Measurements from ENCODE around the gene ATP2A3.

ATP2A3 gene

DNA sequence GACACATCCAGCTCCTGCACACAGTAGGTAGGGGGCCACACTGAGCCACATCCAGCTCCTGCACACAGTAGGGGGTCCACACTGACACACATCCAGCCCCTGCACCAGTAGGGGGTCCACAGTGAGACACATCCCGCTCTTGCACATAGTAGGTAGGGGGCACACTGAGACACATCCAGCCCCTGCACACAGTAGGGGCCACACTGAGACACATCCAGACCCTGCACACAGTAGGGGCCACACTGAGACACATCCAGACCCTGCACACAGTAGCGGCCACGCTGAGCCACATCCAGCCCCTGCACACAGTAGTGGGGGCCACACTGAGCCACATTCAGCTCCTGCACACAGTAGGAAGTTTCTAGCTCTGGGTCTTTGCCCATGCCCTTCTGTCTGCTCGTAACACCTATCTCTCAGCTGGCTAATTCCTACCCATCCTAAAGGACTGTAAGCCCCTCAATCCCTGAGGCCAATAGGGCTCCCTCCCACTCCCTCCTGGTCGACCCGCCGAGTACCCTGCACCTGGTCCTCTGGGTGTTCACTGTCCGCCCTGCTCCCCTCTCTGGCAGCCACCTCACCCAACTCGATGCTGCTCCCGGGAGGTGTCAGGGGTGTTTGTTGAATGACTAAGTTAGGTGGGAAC lies 9.4 kb upstream of the ATP2A3 start:
- DNase-seq (ENCODE audit: low read depth, low spot score): no peak

DNA sequence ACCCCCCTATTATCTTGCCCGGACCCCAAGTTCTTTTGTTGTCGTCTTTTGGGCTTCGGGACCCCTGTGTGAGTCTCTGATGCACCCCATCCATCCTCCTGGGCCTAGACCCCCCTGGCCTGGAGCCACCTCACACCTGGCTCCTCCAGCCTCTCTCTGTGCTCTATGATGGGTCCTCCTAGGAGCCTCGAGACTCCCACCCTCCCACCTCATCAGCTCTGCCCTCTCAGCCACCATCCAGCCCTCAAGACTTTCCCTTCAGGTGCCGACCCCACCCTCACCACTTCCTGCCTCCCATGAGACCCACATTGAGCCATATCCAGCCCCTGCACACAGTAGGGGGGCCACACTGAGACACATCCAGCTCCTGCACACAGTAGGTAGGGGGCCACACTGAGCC lies 8.7 kb upstream of the ATP2A3 start:
- no peak for DNase-seq (ENCODE audit: low read depth, low spot score)

DNA sequence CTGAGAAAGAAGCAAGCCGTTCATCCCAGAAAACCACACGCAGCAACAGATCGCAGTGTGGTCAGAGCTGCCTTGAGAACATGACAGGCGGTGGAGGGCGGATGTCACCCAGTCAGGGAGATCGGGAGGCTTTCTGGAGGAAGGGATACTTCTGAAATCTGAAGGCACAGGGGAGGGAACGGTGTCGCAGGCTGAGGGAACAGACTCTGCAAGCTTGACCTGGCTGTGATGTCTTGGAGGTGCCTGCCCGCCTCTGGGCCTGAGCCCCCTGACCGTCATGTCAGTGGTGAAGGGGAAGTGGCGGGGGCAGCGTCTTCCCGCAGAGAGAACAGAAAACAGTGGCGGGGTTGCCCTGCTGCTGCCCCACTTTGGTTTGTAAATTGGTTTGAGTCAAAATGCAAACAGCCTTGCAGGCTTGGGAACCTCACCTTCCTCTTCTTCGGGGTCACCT lies 8.1 kb upstream of the ATP2A3 start:
- no peak for DNase-seq (ENCODE audit: low read depth, low spot score)

DNA sequence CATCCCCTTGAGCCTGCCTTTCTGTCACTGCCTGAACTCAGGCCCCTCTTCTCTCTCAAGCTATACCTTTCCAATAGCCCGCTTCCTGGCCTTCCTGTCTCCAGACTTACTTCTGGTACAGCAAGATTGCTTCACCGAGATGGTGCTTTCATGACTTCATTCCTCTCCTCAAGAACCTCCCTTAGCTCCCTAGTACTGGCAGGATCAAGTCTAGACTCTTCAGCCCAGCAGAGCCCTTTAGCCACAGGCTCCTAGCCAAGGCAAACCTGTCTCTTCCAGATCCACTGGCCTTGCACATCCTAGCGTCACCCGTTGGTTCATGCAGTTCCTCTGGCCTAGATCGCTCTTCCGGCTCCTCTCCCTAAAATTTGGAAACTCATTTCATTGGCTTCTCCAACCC lies 6.4 kb upstream of the ATP2A3 start:
- no peak for DNase-seq (ENCODE audit: low read depth, low spot score)

DNA sequence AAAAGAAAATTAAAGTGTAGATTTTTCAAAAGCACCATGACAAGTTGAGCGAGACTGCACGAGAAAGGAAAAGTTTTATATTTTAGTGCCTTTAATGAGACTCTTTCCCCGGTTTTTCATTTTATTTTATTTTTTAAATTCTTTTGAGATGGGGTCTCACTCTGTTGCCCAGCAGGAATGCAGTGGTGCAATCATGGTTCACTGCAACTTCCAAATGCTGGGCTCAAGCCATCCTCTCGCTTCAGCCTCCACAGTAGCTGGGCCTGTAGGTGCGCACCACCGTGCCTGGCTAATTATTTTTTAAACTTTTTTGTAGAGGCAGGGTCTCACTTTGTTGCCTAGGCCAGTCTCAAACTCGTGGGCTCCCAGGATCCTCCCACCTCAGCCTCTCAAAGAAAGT lies 5.7 kb upstream of the ATP2A3 start:
- no peak for DNase-seq (ENCODE audit: low read depth, low spot score)

DNA sequence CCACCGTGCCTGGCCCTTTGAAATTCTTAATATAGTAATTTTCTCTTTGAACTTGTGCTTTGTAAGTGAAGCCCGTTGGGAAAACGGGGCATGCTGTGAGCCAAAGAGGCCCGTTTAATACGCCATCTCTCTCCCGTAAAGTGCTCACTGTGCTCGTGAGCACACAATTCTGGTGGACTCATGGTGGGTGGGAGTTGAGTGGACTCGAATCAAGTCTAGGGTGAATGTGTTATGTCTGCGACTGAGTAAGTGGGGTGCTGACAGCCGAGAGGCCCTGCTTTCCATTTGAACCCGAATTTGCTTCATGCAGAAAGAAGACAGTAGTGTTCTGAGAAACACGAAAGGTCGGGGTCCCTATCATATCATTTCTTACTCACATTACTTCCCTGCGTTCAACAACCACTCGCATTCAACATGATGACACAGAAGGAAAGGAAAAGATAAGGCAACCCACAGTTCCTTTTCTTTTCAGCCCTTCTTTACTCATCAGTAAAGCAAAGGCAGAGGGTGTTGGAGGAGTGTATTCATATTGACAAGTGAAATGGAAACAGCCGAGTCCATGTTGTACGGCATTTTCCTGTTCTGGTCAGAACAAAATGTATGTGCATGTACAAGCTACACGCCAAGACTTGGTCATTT lies 4.8 kb upstream of the ATP2A3 start:
- DNase-seq (ENCODE audit: low read depth, low spot score): no peak

DNA sequence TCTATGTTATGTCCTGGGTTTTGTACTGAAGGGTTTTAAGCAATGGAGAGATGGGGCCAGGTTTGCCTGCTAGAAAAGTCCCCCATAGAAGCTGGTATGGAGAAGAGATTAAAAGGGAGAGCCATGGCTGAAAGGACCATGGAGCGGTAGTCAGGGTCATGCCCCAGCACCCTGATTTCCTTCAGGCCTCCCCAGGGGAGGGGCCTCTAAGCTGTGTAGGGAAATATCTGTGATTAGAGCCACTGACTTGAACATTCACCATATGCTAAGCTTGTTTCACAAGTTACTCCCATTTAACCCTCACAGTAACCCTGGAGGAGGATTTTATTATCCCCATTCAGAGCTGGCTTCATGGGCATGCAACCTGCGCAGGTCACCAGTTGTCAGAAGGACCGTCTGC lies 3.8 kb upstream of the ATP2A3 start:
- no peak for DNase-seq (ENCODE audit: low read depth, low spot score)

DNA sequence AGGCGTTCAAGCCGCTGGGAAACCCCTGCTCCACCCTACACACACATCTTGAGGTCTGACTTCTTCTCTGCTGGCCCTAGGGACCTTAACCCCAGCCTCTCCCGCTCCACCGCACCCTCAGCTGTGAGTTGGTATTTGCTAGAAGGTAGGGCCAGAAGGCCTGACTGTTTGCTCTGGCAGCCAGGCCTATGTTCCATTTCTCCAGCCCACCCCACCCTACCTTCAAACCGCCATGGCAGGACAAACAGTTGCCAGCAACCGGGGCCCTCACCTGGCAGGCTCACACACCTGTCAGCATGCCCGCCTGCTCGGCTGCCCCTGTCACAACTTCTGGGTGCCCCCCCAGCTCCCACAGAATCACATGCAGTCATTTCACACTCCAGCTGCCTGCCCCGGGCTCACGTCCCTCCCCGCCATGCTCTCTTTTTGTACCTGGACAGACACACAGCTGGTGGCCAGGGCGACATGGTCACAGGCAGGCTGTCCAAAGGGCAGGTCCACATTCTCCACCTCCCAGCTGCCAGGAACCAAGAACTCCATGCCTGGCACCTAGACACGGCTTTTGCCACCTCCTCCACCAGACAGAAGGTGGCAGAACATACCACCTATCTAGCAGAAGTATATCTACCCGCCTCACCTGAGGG lies 2.6 kb upstream of the ATP2A3 start:
- no peak for DNase-seq (ENCODE audit: low read depth, low spot score)

DNA sequence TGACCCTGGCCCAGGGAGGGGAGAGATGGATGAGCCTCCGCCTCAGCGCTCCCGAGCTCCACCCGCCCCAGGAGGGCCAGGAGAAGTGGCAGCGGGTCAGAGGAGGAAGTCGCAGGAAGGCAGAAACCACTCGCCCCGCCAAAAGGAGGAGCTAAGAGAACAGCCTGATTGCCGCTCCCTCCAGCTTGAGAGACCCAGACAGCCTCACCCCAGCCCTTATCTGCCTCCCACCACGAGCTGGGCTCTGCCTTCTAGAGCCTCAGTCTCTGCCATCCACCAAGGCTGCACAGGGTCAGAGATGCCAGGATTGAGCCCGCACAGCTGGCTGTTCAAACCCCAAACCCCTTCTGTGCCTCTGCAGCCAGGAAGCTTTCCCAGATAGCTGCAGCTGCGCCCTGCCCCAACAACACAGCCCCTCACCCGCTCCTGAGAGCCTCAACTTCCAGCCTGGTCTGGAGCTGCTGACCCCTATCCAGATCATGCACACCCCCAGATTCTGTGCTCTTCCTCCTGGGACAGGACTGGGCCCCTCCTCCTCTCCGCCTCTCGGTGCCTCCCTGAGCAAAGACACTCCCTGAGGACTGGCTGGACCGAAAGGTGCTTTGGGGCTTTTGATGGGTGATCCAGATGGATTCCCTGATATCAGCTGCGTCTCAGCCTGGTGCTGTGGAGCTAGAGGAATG lies 1.0 kb upstream of the ATP2A3 start:
- no peak for DNase-seq (ENCODE audit: low read depth, low spot score)

DNA sequence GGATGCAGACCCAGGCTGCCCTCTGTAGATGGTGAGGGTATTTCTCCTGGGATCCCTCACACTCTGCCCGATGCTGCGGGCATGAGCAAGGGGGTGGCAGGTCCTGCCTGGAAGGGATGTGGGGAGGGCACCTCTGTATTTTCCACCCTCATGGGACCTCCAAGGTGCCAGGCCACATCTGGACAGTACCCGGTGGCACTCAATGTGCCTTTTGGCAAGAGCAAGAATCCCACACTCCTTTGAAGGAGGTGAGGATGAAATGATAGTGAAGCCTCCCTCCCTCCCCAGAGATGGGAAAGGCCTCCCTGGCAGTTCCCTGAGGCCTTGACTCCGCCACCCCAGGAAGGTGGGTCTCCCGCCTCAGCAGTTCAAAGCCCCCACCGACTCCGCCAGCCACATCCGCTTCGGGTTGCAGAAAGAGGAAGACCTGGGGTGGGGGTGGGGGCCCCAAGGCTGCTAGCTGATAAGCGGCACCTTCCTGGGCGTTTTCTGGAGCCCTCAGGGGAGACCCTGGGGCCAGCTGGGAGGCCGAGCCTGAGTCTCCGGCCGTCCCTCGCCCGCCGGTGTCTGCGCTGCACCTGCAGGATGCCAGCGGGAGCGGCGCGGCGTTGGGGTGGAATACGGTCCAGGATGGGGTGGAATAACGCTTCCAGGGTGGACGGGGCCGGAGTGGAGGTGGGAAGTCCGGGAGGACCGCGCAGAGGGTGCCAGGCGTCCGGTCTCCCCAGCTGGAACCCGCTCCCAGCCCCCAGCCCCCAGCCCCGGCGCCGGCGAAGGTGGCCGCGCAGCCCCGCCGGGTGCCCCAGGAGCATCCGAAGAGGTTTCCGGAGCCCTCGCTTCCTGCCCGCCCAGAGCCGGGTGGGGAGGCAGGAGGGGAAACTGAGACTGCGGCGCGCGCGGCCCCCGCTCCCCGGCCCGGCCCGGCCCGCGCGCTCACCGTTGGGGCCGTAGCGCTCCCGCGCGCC lies 718 bp downstream of the ATP2A3 start:
- no peak for DNase-seq (ENCODE audit: low read depth, low spot score)

DNA sequence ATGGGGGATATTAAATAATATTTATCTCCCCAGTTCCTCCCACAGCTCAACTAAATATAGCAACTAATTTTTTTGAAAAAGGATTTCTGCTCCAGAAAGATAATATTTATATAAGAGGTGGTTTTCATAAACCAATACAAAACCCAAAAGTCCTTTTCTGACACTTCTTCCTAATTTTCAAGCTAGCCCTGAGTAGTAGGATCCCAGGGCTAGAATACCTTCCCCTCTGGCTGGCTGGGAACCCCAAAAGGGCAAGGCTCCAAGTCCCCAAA lies 1.3 kb downstream of the ATP2A3 start:
- DNase-seq (ENCODE audit: low read depth, low spot score): no peak

DNA sequence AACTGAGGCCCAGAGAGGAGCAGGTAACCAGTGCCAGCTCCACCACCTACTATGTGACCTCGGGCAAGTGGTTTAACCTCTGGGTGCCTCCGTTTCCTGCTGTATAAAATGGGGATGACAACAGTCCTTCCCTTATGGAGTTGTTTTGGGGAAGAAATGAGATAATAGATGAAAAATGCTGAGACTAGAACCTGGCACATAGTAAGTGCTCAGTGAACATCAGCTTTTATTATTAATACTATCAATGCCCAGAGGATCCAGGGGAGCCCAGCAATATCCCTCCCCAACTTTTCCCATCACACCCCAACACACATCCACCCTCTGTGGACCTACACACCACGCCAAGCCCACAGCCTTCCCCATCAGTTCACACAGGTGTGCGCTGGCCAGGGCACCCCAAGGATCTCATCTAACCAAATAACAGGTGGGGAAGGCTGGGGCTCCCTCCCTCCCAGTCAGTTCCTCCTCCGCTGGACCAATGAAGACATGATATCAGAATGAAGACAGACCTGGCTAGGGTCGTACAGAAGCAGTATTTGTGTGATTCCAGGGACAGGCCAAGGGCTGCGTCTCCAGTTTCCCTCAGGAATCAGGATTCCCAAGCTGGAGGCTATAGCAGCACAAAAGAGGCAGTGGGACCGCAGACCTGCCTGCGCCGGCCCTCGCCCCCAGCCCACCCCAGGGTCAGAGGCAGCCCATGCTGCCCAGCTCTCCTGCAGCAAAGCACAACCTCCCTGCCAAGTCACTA lies 1.8 kb downstream of the ATP2A3 start:
- DNase-seq (ENCODE audit: low read depth, low spot score): no peak

DNA sequence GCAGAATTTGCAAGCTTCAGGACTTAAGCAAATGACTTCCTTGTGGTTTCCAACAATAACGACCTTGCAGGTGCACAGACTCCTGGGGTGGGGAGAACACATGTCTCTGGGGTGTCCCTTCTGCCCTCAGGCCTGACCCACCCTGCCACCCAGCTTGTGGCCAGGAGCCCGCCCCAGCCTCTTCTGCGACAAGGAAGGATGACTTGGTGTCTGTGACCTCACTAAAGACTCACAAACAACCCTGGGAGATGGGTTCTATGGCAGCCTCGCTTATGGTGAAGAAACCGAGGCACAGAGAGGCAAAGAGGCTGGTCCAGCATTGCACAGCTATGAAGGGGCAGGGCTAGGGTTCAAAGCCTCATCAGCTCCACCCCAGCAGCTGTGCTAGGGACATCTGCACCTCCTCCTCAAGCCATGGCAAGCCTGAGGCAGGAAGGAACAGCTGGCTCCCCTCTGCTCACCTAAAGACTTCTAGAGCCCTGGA lies 2.6 kb downstream of the ATP2A3 start:
- no peak for DNase-seq (ENCODE audit: low read depth, low spot score)

DNA sequence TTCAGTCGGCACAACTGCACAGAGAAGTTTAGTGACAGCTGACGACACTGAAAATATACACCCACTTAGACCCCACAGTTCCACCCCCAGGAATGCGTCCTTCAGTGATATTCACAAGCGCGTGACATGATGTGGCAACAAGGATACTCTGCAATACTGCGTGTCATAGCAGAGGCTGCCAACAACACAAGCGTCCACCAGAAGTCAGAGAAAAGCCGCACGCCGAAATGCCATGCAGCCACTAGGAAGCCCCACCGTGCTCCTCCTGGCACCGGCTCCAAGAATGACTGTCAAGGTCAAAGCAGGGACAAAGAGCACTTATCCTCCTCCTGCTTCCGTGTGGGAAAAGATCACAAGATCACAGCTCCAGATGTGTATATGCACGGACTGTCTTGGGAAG lies 3.5 kb downstream of the ATP2A3 start:
- no peak for DNase-seq (ENCODE audit: low read depth, low spot score)

DNA sequence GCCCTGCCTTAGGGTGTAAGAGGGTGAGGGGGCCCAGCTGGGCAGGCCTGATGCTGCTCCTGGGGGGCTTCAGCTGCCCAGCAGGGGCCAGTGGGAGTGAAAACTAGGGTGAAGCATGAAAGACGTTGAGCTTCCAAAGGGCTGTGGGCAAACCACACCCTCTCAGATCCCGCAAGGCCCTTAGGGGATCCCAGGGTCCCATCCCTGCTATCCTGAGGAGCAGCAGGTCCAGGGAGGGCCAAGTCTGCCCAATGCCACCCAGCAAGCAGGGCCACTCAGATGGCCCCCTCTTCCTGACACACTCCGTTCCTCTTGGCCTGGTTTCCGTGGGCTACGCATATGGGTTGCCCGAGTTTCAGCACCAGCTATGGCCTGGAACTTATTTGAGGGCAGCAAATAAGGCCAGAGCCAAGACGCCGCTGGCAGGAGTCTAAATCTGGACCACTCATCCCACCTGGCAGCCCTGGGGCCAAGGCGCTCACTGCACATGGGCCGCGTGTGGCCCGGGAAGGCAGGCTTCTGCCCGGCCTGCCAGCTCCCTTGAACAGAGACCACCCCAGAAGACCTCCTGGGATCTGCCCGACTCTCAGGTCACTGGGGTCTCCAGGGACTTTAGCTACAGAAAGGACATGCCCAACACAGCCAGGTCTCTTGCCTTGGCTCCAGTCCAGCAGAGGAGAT lies 4.2 kb downstream of the ATP2A3 start:
- DNase-seq (ENCODE audit: low read depth, low spot score): no peak

DNA sequence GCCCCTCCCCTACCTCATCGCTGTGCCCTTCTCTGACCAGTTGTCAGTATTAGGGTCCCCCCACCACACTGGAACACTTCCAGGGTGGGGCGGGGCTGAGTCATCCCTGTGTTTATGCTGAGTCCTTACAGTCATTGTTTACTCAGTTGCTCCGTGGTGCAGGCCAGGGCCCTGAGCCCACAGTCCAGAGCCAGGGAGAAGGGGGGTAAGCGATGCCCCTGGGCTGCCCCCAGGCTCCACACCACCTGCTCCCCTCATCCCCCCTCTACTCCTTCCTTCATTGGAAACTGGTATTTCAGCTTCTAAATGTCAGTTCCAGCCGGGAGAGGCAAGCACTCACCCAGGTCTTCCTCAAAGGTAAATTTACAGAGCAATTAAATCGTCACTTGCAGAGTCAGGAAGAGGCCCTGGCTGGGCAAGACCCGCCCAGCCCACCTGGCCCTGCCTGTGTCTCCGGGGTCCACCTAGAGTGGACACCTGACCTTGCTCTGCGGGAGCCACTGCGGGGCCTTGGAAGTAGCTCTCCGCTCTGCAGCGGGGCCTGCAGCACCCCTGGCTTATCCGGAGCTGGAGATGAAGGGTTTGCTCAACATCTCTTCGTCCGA lies 4.8 kb downstream of the ATP2A3 start:
- no peak for DNase-seq (ENCODE audit: low read depth, low spot score)

DNA sequence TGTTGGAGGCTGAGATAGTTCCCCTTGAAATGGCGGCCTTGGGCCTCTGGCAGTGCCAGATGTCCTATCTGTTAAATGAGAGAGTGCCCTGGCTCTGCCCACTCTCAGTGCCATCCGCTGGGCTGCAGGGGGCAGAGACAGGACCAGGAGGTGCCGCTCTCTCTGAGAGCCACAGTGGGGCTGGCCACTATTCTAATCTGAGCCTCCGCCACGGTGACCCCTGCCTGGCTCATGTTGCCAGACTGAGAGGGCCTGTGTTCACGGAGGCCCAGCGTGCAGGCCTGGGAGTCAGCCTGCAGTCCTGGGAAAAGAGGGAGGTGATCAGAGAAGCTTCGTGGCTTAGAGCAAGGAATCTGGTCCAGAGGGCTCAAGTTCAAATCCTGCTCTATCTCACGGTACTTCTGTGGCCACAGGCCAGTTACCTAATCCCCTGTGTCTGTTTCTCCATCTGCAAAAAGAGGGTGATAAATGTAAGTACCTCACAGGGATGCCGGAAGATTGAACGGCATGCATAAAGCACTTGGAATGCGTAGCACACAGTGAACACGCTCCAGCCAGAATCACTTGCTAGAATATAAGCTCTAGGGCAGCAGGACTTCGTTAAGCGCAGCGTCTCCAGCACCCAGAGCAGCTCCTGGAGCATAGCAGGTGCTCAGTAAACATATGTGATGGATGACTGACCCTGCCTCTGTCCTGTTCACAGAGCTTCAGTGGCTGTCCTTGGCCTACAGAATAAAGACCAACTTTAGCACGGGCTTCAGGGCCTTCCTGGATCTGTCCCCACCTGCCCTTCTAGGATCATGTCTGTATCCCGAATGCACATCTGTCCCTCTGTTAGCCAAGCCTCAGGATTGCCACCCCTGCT lies 6.3 kb downstream of the ATP2A3 start:
- DNase-seq (ENCODE audit: low read depth, low spot score): no peak

DNA sequence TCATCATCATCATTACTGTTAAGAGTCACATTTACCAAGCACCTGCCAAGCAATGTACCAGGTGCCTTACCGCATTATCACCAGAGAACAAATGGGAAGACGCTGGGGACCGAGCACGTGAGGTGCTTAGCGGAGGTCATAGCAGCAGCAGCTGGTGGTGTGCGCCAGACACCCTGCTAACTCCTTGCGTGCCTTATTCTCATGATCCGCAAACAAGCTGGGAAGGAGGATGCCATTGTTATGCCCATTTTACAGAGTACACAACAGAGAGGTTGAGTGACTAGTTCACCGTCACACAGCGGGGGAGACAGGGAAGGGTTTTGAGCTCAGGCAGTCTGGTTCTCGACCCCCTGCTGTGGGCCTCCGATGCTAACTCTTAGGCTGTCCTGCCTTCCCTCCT lies 7.3 kb downstream of the ATP2A3 start:
- no peak for DNase-seq (ENCODE audit: low read depth, low spot score)
